Amniotic stem cell (primary cell): ENCODE results near the gene ANKK1.

Source experiments
- DNase-seq: peaks from one replicate; lab custom pipeline; 2025; lab: John Stamatoyannopoulos, UW

ANKK1 gene

DNA sequence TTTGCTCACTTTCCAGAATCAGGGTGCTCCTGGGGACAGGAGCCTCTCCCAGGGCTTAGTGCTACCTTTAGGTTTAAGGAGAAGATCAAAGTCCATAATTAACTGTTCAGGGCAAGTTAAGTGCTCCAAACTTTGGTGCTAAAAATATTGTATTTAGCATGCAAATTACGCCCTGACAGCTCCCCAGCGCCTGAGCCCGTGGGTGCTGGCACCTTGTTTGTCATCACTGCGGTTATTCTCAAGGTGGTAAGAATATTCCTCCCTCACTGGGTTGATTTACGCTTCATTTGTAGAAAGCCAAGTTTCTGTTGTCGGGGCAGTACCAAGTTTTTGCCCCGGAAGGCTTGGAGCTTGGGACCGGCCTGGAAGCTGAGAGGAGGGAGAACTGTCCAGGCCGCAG, 21.3 kb downstream of the ANKK1 start:
- DNase-seq, result no peak

DNA sequence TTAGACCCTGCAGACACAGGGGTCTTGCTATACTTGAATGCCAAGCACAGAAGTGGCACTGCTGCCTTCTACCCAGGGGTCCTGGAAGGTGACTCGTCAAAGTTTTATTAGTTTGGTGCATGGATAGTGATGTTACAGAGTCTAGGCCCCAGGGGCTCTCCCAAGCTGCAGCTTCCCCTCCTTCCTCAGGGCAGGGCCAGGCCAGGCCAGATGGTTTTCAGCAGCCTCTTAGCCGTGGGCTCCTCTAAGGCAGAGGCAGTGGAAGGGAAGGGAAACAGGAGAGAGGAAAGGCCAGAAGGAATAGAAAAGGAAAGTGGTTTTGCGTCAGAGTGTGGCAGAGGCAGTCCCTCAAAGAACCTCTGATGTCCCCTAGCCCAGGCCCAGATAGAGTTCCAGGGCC, 21.9 kb downstream of the ANKK1 start:
- DNase-seq, result no peak

DNA sequence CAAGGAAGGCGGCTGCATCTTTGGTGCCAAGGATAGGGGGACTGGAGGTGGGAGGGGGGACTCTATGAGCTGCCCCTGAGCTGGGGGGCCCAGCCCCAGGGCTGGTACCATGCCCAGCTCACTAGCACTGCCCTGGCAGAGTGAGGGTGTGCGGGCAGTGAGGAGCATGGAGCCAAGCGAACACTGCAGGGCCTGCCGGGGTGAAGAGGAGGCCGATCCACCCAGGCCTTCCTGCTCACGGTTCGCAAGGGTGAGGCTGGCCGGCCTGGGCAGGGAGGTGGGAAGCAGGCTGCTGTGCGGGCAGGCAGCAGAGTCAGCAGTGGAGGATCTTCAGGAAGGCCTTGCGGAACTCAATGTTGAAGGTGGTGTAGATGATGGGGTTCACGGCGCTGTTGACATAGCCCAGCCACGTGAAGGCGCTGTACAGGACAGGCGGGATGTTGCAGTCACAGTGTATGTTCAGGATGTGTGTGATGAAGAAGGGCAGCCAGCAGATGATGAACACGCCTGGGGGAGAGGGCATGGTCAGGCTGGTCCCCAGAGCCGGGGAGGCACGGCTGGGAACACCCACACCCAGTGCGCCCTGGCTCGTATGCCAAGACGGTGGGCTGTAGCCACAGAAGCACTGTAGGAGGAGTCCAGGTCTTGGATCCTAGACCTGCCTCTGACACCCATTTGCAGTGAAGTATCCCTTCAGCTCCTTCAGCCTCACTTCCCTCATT, 23.0 kb downstream of the ANKK1 start:
- DNase-seq, result no peak

DNA sequence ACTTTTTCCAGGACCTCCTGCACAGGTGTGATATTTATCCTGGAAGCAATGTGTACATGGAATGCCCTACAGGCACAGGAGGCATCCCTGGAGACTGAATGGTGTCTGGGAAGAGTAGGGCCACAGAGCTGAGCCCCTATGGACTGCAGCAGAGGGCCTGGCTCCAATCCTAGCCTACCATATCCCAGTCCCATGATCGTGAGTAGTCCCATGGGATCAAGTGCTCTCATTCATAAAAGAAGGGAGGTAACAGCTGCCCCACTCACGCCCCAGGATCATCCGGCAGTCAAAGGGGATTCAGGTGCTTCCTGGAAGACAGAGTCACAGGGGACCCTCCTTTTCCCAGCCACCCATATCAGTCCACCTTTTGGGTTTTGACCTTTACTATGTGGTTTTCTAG, 24.0 kb downstream of the ANKK1 start:
- DNase-seq, result no peak

DNA sequence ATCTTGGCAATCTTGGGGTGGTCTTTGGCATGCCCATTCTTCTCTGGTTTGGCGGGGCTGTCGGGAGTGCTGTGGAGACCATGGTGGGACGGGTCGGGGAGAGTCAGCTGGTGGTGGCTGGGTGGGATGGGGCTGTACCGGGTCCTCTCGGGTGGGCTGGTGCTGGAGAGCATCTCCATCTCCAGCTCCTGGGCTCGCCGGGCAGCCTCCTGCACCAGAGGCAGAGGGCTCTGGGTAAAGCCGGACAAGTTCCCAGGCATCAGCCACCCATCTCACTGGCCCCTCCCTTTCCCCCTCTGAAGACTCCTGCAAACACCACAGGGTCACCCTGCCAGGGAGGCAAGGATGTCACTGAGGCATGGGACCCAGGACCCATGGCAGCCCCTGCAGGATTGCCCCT, 25.1 kb downstream of the ANKK1 start:
- DNase-seq, result no peak

DNA sequence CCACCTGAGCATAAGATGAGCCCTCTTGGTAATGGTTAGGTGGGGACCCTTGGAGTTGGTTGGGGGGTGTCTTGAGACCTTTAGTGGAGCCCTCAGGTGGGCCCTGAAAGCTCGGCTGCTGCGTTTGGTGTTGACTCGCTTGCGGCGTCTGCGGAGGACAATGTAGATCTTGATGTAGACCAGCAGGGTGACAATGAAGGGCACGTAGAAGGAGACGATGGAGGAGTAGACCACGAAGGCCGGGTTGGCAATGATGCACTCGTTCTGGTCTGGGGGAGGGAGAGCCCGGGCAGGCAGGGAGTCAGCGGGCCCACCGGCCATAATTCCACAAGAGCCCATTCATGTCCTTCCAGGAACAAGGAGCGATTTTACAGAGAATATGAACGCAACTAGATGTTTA, 27.8 kb downstream of the ANKK1 start:
- no peak for DNase-seq

DNA sequence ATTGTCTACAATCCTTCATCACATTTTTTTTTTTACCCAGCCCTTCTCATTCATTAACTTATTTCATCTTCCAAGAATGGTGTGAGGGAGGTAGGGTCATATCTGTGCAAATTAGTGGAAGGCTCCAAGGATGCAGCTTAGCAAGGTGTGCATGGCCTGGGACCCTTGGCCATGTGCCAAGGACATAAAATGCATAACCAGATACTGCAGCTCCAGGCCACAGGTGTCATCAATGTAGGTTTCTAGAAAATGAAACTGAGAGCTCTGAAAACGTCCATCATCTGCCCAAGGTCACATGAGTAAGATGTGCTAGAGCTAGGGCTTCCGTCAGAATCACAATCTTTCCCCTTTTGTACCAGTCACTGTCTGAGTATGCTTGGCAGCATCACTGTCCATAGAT, 29.8 kb downstream of the ANKK1 start:
- no peak for DNase-seq

DNA sequence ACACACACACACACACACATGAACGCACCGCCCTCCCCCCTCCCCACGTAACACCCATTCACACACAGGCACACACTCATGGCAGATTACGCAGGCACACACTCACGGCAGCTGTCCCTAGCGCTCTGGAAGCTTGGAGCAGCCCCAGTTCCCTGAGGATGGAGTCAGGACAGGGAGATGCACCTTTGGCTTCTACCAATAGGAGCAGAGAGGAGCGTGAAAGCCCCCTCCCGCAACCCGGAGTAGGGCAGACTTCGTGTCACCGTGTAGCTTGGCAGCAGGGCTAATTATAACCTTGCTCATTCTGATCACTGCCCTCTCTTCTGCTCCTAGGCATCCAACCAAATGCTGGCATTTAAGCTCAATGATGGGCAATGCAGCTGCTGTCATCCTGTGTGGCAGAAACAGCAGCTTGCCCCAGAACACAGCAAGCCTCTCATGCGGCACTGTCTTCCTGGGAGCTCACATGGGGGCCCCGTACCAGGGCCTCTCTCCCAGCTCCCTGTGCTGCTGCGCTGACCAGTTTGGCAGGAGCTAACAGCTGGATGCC, 31.9 kb downstream of the ANKK1 start:
- no peak for DNase-seq

DNA sequence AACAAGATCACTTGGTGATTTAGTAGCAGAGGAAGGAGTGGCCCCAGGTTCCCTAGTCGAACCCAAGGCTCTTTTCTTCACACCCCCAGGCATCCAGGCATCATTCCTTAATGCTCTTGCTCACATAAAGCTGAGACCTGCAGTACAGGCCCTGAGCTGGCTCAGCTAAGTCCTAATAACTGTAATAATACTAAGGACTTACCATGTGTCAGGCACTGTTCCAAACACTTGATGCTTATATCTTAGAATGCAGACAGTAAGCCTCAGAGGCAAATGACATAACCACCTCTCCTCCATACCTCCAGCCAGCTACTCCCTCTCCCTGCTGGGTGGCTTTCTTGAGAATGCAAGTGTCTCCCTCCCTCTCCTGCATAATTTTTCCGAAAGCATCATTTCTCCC, 33.2 kb downstream of the ANKK1 start:
- DNase-seq, result no peak

DNA sequence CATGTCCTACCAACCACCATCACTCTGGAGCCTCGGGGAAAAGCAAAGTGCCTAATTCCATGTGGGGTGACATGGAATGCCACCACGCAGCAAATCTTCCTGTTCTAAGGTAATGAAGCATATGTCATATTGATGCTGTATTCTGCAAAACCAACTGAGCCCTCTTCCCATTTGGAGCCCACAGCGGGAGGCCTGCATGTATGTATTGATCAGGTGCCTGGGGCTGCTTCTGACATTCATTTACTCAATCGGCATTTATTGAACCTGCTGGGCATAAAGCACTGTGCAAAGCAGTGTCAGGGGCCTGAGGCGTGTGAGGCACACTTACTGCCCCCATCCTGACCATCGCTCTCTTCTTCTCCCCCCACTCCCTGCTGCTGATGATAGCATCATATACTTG, 39.1 kb downstream of the ANKK1 start:
- no peak for DNase-seq

DNA sequence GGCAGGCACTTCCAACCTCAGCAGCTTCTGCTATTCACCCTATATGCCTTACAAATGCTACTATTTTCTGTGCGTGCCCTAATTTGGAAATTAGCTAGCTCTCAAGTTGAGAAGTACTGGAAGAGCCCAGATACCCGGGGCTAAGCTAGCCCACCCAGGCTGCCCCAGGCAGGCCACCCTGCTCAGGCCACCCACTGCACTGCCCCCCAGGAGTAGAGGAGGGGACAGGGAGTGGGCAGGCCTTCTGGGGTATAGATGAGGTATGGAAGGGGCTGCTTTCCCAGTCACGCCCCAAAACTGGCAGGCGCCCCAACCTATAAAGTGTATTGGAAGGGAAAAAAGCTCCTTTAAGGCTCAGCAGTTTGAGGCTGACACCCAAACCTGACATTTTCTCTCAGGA, 44.2 kb downstream of the ANKK1 start:
- DNase-seq, result no peak

DNA sequence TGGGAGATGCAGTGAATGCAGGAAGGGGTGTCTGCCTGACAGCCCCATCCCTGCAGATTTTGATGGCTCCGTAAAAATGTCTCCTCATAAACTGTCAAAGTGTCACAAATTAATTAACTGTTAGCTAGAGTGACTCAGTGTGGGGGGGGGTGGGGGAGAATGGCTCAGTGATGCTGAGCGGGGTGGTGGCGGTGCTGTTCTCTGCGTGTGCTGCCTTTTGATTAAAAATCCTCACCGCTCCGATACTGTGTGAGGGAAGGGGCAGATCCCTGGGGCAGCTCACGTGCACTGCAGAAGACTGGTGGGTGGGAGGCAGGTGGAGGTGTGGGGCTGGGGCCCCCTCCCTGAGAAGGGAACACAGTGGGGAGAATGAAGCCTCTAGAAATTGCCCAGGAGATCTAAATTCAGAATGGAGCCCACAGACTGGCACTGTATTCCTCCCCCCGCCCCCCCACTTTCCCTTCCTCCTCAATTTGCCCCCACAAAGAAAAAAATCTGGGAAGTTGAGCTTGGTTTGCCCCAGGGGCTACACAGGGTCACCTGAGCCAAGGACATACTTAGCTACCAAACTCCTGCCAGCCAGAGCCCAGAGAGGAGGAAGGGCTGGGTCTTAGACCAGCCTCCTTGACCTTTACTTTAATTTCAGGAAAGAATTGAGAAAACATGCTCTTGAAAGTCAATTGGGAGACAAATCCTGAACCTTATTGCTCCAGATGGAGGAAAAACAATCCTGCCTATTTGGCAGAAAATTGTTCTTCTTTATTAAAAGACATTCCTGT, 47.8 kb downstream of the ANKK1 start:
- no peak for DNase-seq

DNA sequence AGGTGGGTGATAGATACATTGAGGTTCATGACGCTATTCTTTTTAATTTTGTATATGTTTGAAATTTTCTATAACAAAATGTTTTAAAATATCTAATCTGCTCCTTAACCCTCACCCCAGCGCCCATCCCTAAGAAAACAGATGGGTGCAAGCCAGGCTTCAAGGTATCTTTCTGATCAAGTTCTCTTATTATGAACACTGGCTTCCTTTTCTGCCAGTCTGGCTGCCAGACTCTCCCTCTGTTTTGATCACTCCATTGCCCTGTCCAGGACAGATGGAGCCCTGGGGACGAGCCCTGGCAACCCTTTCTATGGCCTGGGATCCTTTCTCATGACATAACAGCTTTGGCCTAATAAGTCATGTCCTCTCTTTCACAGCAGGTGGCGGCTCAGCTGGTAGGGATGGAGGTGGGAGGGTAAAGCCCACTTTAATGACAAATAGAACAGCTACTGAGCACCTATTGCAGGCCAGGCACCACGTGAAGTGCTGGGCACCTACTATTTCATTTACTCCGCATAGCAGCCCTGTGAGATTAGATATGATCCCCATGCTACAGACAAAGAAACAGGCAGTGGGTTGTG, 49.2 kb downstream of the ANKK1 start:
- no peak for DNase-seq

DNA sequence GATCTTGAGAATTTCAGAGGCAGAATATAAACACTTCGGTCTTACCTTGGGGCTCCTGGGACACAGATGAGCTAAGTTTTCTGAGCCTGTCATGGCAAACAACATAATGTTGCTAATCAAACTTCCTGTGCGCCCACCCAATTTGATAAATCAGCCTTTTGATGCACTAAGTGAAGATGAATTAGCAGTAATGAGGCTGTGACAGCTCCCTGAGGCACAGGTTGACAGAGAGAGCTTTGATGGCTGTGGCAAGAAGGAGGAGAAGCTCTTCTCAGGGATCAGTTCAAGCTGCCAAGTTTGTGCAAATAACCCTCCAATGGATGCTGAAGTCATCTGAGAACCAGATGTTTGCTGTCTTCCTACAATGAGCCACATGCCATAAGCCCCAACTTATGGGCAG, 53.2 kb downstream of the ANKK1 start:
- no peak for DNase-seq

DNA sequence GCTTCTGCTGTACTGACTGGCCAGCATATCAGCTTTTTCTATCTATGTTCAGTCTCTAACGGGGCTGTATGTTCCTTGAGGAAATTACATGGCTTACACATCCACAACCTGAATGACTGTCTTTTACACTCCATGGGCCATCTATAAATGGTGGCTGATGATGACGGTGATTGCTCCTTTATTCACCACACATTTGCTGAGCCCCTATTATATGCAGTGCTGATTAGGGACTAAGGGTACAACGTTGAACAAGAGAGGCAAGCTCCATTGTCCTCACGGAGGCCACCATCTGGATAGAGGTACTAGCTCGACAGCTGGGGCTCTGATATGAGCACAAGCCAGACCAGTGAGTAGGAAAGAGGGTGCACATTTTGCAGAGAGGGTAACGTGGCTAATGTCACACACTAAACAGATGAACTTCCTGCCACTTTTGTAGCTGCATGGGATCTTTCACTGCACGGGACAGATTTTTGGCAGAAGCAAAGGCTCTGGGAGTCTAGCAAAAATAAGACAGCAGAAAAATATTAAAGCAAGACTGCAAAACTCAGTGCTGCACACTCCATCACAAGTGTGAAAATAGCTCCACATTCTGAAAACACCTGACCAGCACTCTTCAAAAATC, 57.0 kb downstream of the ANKK1 start:
- no peak for DNase-seq

DNA sequence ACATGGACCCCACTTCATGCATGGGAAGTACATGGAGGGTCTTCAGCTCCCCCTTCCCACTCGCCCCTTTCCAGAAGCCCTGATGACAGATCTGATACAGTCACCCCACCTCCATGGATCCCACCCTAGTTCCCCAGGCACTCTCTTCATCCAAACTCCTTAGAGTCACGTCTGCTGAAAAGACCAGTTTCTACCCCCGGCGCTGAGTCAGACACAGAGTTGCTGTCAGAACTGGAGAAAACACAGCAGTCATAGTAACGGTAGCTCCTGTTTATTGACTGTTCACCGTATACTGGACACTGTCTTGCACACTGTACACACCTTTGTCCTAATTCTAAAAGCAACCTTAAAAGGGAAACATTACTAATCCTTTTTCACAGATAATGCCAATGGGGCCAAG, 58.5 kb downstream of the ANKK1 start:
- DNase-seq, result no peak

DNA sequence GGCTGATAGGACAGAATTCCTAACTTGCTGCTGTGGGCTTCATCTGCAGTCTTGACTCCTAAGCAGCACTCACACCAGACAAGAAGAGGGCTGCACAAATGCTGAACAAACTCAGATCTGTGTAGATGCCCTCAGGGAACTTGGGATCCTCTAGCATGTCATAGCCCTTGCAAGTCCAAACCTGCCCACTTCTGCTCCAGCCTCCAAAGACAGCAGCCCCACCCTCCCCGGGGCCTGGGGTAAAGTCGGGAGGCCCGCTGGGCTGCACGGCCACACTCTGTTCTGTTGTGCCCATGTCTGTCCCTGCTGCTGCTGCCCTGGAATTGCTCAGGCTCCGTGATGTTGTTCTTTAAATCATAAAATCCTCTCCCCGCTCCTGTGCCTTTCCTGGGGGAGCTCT, 59.4 kb downstream of the ANKK1 start:
- DNase-seq, result no peak

DNA sequence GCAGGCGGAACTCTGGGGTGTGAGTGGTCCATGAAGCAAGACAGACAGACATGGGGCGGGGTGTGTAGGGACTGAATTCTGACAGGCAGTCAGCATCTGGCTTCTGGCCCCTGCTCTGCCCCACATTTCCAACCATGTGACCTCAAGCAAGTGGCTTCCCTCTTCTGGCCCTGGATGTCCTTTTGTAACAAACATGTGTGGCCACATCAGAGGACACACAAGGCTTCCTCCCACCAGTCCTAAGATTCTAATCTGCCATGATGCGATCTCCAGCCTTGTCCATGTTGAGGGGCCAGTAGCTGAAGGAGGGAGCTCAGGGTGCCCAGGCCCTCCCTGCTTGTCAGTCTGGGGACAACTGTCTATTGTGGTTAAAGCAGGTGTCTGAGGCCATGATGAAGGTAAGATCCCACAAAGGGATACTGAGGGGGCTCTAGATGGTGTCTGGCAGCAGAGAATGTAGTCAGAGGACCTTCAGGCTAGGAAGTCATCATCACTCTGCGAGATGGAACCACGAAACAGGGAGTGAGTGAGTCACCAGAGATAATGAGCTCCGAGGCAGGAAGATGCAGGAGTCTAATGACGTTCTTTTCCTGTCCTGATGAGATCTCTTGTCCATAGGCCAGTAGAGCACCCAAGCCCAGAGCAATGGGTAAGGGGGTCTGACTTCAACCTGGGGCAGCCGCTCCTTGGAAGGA, 60.2 kb downstream of the ANKK1 start:
- DNase-seq, result no peak

DNA sequence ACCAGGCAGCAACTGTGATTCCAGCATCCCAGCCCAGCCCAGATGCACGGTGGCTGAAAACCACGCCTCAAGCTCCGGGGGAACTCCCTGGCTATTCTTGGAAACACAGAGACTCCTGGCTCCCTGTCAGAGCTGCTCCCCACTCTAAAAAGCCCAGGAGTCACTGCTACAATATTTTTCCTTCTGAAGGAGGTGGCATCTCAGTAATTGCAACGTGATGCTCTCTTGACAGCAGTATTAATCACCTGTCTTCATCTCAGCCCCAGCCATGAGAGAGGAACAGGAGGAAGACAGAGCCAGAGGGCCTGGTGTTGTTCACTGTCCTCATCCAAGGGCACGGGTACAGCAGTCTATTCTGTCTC, 60.7 kb downstream of the ANKK1 start:
- DNase-seq, result no peak

DNA sequence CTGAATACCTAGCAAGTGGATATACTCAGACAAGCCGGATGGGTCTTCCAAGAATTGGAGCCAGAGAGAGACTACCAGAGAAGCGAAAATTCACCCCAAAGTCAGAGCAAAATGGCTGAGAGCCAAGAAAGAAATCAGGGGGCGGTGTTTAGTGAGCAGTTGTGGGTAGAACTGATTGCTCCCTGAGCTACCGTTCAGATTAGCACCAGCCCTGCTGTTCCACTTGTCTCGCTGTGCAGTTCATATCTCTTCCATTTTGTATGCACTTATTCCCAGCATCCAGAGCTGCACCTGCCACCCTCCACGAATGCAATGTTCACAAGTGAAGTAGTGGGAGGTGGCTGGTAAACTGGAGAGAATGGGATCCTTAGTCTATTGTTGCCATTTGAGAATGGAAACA, 62.2 kb downstream of the ANKK1 start:
- no peak for DNase-seq
